NT2/D1 (cell line): ENCODE measurements around the gene TAF12.
"Not testable (repeated sequence)": the region's sequence is repeated elsewhere in the genome, so short reads cannot be mapped to it uniquely, and the experiment has no call there.

Source experiments
- DNase-seq: peaks from one replicate; pipeline ENCODE4 v3.0.0-alpha.2; 2011; ENCODE audit warnings: low read depth, low spot score
- H3K27me3 ChIP-seq: 2 replicates; pipeline ENCODE4 v1.6.0; 2011; ENCODE audit warnings: mild to moderate bottlenecking; ENCODE audit not compliant: insufficient read length, insufficient read depth
- H3K36me3 ChIP-seq: 2 replicates; pipeline ENCODE4 v1.6.1; 2011; ENCODE audit warnings: mild to moderate bottlenecking, low read length, mixed read lengths; ENCODE audit not compliant: insufficient read depth, insufficient read length
- H3K4me1 ChIP-seq: 2 replicates; pipeline ENCODE4 v1.5.1; 2011; ENCODE audit not compliant: insufficient read depth, insufficient read length
- H3K4me3 ChIP-seq: 2 replicates; pipeline ENCODE4 v1.5.1; 2011; ENCODE audit warnings: low read depth; ENCODE audit not compliant: insufficient read length
- H3K9ac ChIP-seq: 2 replicates; pipeline ENCODE4 v1.6.0; 2011; ENCODE audit warnings: low read depth; ENCODE audit not compliant: insufficient read length
- H3K9me3 ChIP-seq: 2 replicates; pipeline ENCODE4 v1.5.1; 2011; ENCODE audit warnings: mild to moderate bottlenecking, low read length; ENCODE audit not compliant: insufficient read depth
- SUZ12 ChIP-seq: IDR thresholded peaks from 2 replicates; pipeline ENCODE4 v1.6.1; 2011; ENCODE audit not compliant: insufficient read length, insufficient read depth; ENCODE audit errors: extremely low read depth
- YY1 ChIP-seq: IDR thresholded peaks from 2 replicates; pipeline ENCODE4 v1.6.1; 2011; ENCODE audit not compliant: insufficient read length, insufficient read depth
- ZNF274 ChIP-seq: IDR thresholded peaks from 2 replicates; pipeline ENCODE4 v1.6.1; 2011; ENCODE audit warnings: mild to moderate bottlenecking, low read depth, low read length

Gene TAF12

GRCh38 chr1:28601696-28602095, 41.2 kb downstream of the TAF12 start:
- no peak for TF ChIP-seq YY1
- TF ChIP-seq SUZ12: no peak
- no peak for TF ChIP-seq ZNF274
- Histone ChIP-seq H3K9ac (peak overlapping the region; percentile 15), H3K36me3 (peaks cover 43% of the 10 kb centered on the region), H3K9me3 (no peaks in the 10 kb centered on the region), H3K4me3 (no peak overlapping the region), H3K27me3 (no peaks in the 10 kb centered on the region), H3K4me1 (peaks cover 15% of the 10 kb centered on the region)
- no peak for DNase-seq

- peaks cover 31% of the 10 kb centered on the region for H3K4me1 ChIP-seq
- not testable (repeated sequence) for H3K4me3 ChIP-seq, H3K9ac ChIP-seq, H3K9me3 ChIP-seq, DNase-seq
- peaks cover 14% of the 10 kb centered on the region for H3K36me3 ChIP-seq
- peaks cover 16% of the 10 kb centered on the region for H3K27me3 ChIP-seq
Measured at GRCh38 chr1:28596276-28596675, 46.6 kb downstream of the TAF12 start.

- Histone ChIP-seq H3K9ac (no peak overlapping the region), H3K27me3 (peaks cover 19% of the 10 kb centered on the region), H3K36me3 (peaks cover 14% of the 10 kb centered on the region), H3K4me1 (peaks cover 30% of the 10 kb centered on the region), H3K9me3 (no peaks in the 10 kb centered on the region), H3K4me3 (no peak overlapping the region)
- TF ChIP-seq YY1 (no peak), ZNF274 (no peak), SUZ12 (no peak)
- DNase-seq: no peak
Measured at GRCh38 chr1:28595412-28596191, 47.3 kb downstream of the TAF12 start.

- H3K36me3 ChIP-seq: peaks cover 10% of the 10 kb centered on the region
- DNase-seq, H3K9ac ChIP-seq: not testable (repeated sequence)
Measured at GRCh38 chr1:28594686-28595411, 48.0 kb downstream of the TAF12 start.

GRCh38 chr1:28593988-28594356, 48.9 kb downstream of the TAF12 start:
- DNase-seq, H3K4me3 ChIP-seq: not testable (repeated sequence)
- H3K27me3 ChIP-seq: peaks cover 19% of the 10 kb centered on the region

More at GRCh38 chr1:28594686-28595411, 48.0 kb downstream of the TAF12 start:
- not testable (repeated sequence) for H3K9me3 ChIP-seq, H3K4me3 ChIP-seq
- H3K27me3 ChIP-seq: peaks cover 19% of the 10 kb centered on the region
- peaks cover 28% of the 10 kb centered on the region for H3K4me1 ChIP-seq

GRCh38 chr1:28592321-28593071, 50.4 kb downstream of the TAF12 start:
- Histone ChIP-seq H3K9me3 (no peaks in the 10 kb centered on the region), H3K4me3 (peak overlapping the region; percentile 69), H3K36me3 (peaks cover 10% of the 10 kb centered on the region), H3K9ac (peak overlapping the region; percentile 89), H3K4me1 (peaks cover 21% of the 10 kb centered on the region), H3K27me3 (peaks cover 19% of the 10 kb centered on the region)
- TF ChIP-seq YY1: no peak
- DNase-seq: no peak

More at GRCh38 chr1:28593988-28594356, 48.9 kb downstream of the TAF12 start:
- not testable (repeated sequence) for H3K9ac ChIP-seq, H3K9me3 ChIP-seq
- H3K4me1 ChIP-seq: peaks cover 23% of the 10 kb centered on the region
- peaks cover 10% of the 10 kb centered on the region for H3K36me3 ChIP-seq

GRCh38 chr1:28591708-28592320, 51.1 kb downstream of the TAF12 start, which contains the start of gene RAB42:
TSS of gene RAB42 (plus strand) at chr1:28592265. CDS start at chr1:28592512, 247 bp downstream.
- Histone ChIP-seq H3K9ac (peak within 1 kb of the TSS; percentile 89), H3K36me3 (peaks cover 10% of the 10 kb centered on the region), H3K4me1 (peaks cover 21% of the 10 kb centered on the region), H3K27me3 (peaks cover 19% of the 10 kb centered on the region), H3K9me3 (no peaks in the 10 kb centered on the region), H3K4me3 (peak within 1 kb of the TSS; percentile 69)
- DNase-seq: no peak
- TF ChIP-seq ZNF274 (no peak), YY1 (no peak), SUZ12 (no peak)

- H3K4me3 ChIP-seq, H3K9me3 ChIP-seq, DNase-seq, H3K9ac ChIP-seq, H3K36me3 ChIP-seq: not testable (repeated sequence)
- Histone ChIP-seq H3K27me3 (peaks cover 11% of the 10 kb centered on the region), H3K4me1 (peaks cover 11% of the 10 kb centered on the region)
Measured at GRCh38 chr1:28586585-28587391, 56.1 kb downstream of the TAF12 start.
